ENCODE results near the gene EFNA5. TPM values are rescaled to one million over a fixed set of nuclear protein-coding genes. Genes with fewer than 3 reads are reported as not detected.

EFNA5 gene
- total RNA-seq, 4 donors from 2014 or later: 6.8 to 17.9 (median 11.5) TPM

DNA sequence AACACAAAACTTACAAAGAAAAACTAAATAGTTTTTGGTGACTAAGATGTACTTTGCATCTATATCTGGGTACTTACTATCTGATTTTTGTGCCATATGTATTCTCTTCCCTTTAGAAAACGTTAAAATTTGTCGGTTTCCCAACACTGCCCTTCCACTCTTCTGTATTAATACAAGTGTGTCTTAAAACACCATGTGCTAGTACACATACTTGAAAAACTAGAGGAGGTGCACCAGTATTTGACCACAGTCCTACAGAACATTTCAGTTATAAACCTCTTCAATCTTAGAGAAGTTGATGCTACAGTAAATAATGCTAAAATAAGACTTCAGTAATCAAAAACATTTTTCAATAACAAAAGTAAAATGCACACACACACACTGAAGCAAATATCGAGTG is 251.2 kb downstream of the EFNA5 start:
- H3K4me1 ChIP-seq: peaks cover 0 to 8% (median 0%) of the 10 kb centered on the region in 3 donors
- intact Hi-C loops (cut with DNase I): no loop called here
- TF ChIP-seq CTCF (IDR thresholded peaks at IDR 0.05): no peak
- TF ChIP-seq POLR2A (IDR thresholded peaks at IDR 0.05): no peak
- no peak overlapping the region for H3K27ac ChIP-seq
- WGBS, 2 donors: 81 to 87% methylated on average over 3 of the region's 3 CpGs
- H3K9me3 ChIP-seq: no peaks in the 10 kb centered on the region
- H3K36me3 ChIP-seq: peaks cover 0 to 9% (median 0%) of the 10 kb centered on the region in 3 donors
- H3K27me3 ChIP-seq: no peaks in the 10 kb centered on the region
- DNase-seq: no peak
- H3K4me3 ChIP-seq: no peak overlapping the region

DNA sequence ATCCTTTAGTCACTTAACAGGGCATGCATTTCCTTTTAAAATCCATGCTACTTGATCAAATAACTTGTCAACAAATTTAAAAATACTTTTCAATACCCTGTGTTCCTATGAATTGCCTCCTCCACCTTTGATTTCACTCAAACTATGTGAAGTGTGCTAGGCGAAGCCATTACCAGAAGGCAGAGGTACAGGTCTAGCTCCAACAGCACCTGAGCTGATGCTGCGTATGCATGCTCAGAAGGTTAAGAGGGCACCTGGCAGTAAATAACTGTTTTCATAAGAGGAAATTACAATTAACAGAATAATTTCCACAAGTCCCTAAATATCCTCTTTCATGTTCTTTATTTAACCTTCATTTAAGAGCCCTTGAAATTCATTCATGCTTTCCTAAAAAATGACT is 251.8 kb downstream of the EFNA5 start:
- TF ChIP-seq CTCF (IDR thresholded peaks at IDR 0.05): no peak
- TF ChIP-seq POLR2A (IDR thresholded peaks at IDR 0.05): no peak
- Histone ChIP-seq H3K4me3 (no peak overlapping the region), H3K27ac (no peak overlapping the region), H3K4me1 (peaks cover 0 to 8% (median 0%) of the 10 kb centered on the region in 3 donors), H3K27me3 (no peaks in the 10 kb centered on the region), H3K36me3 (peaks cover 0 to 9% (median 0%) of the 10 kb centered on the region in 3 donors), H3K9me3 (no peaks in the 10 kb centered on the region)
- intact Hi-C loops (cut with DNase I): no loop called here
- WGBS, 2 donors: 93 to 100% methylated on average over 2 of the region's 2 CpGs
- no peak for DNase-seq

GRCh38 chr5:107418071-107418470 is 252.7 kb downstream of the EFNA5 start:
- peaks cover 0 to 8% (median 0%) of the 10 kb centered on the region in 3 donors for H3K4me1 ChIP-seq
- H3K9me3 ChIP-seq: no peaks in the 10 kb centered on the region
- WGBS, 2 donors: 38 to 43% methylated on average over 2 of the region's 2 CpGs
- no peak for TF ChIP-seq CTCF (IDR thresholded peaks at IDR 0.05)
- no peak for TF ChIP-seq POLR2A (IDR thresholded peaks at IDR 0.05)
- peaks cover 0 to 9% (median 0%) of the 10 kb centered on the region in 3 donors for H3K36me3 ChIP-seq
- no peaks in the 10 kb centered on the region for H3K27me3 ChIP-seq
- no peak for DNase-seq
- H3K4me3 ChIP-seq: no peak overlapping the region
- no peak overlapping the region for H3K27ac ChIP-seq
- intact Hi-C loops (cut with DNase I): no loop called here

DNA sequence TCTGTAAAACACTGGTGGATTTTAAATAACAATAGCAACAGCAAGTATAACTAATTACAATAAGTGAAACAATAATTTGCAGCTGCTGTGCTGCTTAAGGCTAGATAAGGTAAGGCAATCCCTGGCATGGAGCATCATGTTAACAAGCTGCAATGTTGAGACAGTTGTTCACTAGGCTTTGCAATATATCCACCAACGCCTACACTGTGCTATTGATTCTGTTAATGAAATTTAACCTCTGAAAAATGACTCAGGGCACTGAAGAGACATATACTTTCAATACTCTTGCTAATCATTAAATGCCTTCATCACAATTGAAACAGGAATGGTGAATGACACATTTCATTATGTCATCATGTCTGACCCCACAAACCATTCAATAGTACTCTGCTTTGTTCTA is 255.0 kb downstream of the EFNA5 start:
- no peak for TF ChIP-seq POLR2A (IDR thresholded peaks at IDR 0.05)
- TF ChIP-seq CTCF (IDR thresholded peaks at IDR 0.05): no peak
- Histone ChIP-seq H3K4me1 (peaks cover 0 to 8% (median 0%) of the 10 kb centered on the region in 3 donors), H3K27ac (no peak overlapping the region), H3K27me3 (no peaks in the 10 kb centered on the region), H3K9me3 (no peaks in the 10 kb centered on the region), H3K4me3 (no peak overlapping the region), H3K36me3 (no peaks in the 10 kb centered on the region)
- WGBS, 2 donors: 88% methylated on average over 1 of the region's 1 CpG
- intact Hi-C loops (cut with DNase I): no loop called here
- DNase-seq: no peak

GRCh38 chr5:107414802-107415201 is 255.9 kb downstream of the EFNA5 start:
- Histone ChIP-seq H3K27ac (no peak overlapping the region), H3K27me3 (no peaks in the 10 kb centered on the region), H3K9me3 (no peaks in the 10 kb centered on the region), H3K4me1 (peaks cover 0 to 8% (median 0%) of the 10 kb centered on the region in 3 donors), H3K36me3 (no peaks in the 10 kb centered on the region), H3K4me3 (no peak overlapping the region)
- no peak for DNase-seq
- TF ChIP-seq POLR2A (IDR thresholded peaks at IDR 0.05) (no peak), CTCF (IDR thresholded peaks at IDR 0.05) (no peak)
- WGBS, 2 donors: 89 to 92% methylated on average over 2 of the region's 2 CpGs
- intact Hi-C loops (cut with DNase I): no loop called here

Data from esophagus squamous epithelium (tissue), 5 donors.